Astrocyte of the cerebellum (primary cell): ENCODE measurements around the gene PAPOLA.

Experiments
- DNase-seq: peaks from one replicate; pipeline ENCODE4 v3.0.0-alpha.2; 2011; ENCODE audit warnings: low read depth
- H3K4me3 ChIP-seq: 2 replicates; pipeline ENCODE4 v1.5.1; 2011; ENCODE audit warnings: mild to moderate bottlenecking, low read depth, low read length, moderate library complexity
- CTCF ChIP-seq: IDR thresholded peaks from 2 replicates; pipeline ENCODE4 v1.5.1; 2012; ENCODE audit warnings: low read length, low read depth, moderate library complexity, mild to moderate bottlenecking; ENCODE audit errors: missing control alignments
- in situ Hi-C: cut with HindIII; loops from 2 replicates; pipeline ENCODE4 v1.10.0; 2017; ENCODE audit warnings: low sequenced_read_pairs

The PAPOLA gene

GRCh38 chr14:96515731-96516130 is 13.5 kb downstream of the PAPOLA start:
- no peak overlapping the region for H3K4me3 ChIP-seq
- DNase-seq: no peak
- no peak for TF ChIP-seq CTCF
- in situ Hi-C loops: no loop called here

GRCh38 chr14:96516351-96516750 is 14.2 kb downstream of the PAPOLA start:
- DNase-seq: no peak
- in situ Hi-C loops: no loop called here
- H3K4me3 ChIP-seq: no peak overlapping the region
- TF ChIP-seq CTCF: no peak

GRCh38 chr14:96519970-96520369 is 17.8 kb downstream of the PAPOLA start:
- in situ Hi-C loops: no loop called here
- TF ChIP-seq CTCF: no peak
- no peak for DNase-seq
- no peak overlapping the region for H3K4me3 ChIP-seq

- in situ Hi-C loops: no loop called here
- TF ChIP-seq CTCF: no peak
- no peak overlapping the region for H3K4me3 ChIP-seq
Observed at GRCh38 chr14:96525452-96525851, 23.3 kb downstream of the PAPOLA start.

GRCh38 chr14:96532632-96533031 is 30.4 kb downstream of the PAPOLA start:
- in situ Hi-C loops: no loop called here
- H3K4me3 ChIP-seq: no peak overlapping the region
- no peak for DNase-seq
- no peak for TF ChIP-seq CTCF

More at GRCh38 chr14:96525452-96525851, 23.3 kb downstream of the PAPOLA start:
- DNase-seq: no peak

GRCh38 chr14:96536807-96537206 is 34.6 kb downstream of the PAPOLA start:
- no peak for TF ChIP-seq CTCF
- in situ Hi-C loops: no loop called here
- no peak for DNase-seq
- H3K4me3 ChIP-seq: no peak overlapping the region
